ACHN (cell line): Measurements from ENCODE around the gene CIART.
"Not testable (repeated sequence)": the region's sequence is repeated elsewhere in the genome, so short reads cannot be mapped to it uniquely, and the experiment has no call there.

Experiments
- DNase-seq: peaks from one replicate; pipeline ENCODE4 v3.0.0-alpha.2; 2015
- in situ Hi-C: cut with HindIII; loops from 2 replicates; pipeline ENCODE4 v1.10.0; 2017; ENCODE audit warnings: low sequenced_read_pairs, low pct_ligation_motif_present, low pct_unique_long_range_greater_than_20kb

Gene CIART

GRCh38 chr1:150293433-150294253, 11.3 kb downstream of the CIART start, which contains the start of gene MRPS21:
Gene MRPS21, plus strand, starts transcription at chr1:150293861. Its CDS starts 506 bp downstream, at chr1:150294367.
- in situ Hi-C loops, result no loop called here
- peak; percentile 95 for DNase-seq

- in situ Hi-C loops, result no loop called here
- DNase-seq, result no peak
Measured at GRCh38 chr1:150295476-150295875, 13.1 kb downstream of the CIART start.

- in situ Hi-C loops, result no loop called here
Measured at GRCh38 chr1:150299716-150300115, 17.4 kb downstream of the CIART start.

GRCh38 chr1:150302338-150302737, 20.0 kb downstream of the CIART start:
- in situ Hi-C loops, result no loop called here
- no peak for DNase-seq

More at GRCh38 chr1:150299716-150300115, 17.4 kb downstream of the CIART start:
- no peak for DNase-seq

- no peak for DNase-seq
- in situ Hi-C loops, result no loop called here
Measured at GRCh38 chr1:150302902-150303301, 20.5 kb downstream of the CIART start.

- in situ Hi-C loops, DNase-seq: not testable (repeated sequence)
Measured at GRCh38 chr1:150308585-150308984, 26.2 kb downstream of the CIART start.

- in situ Hi-C loops, result no loop called here
Measured at GRCh38 chr1:150309758-150310508, 27.6 kb downstream of the CIART start.

GRCh38 chr1:150311762-150312161, 29.4 kb downstream of the CIART start:
- in situ Hi-C loops, result no loop called here
- DNase-seq, result no peak

More at GRCh38 chr1:150309758-150310508, 27.6 kb downstream of the CIART start:
- no peak for DNase-seq

GRCh38 chr1:150314691-150315090, 32.3 kb downstream of the CIART start:
- in situ Hi-C loops, DNase-seq: not testable (repeated sequence)

GRCh38 chr1:150320667-150320978, 38.3 kb downstream of the CIART start:
- DNase-seq, result no peak
- in situ Hi-C loops, result no loop called here

GRCh38 chr1:150321826-150322166, 39.4 kb downstream of the CIART start:
- DNase-seq, result no peak
- in situ Hi-C loops, result no loop called here

GRCh38 chr1:150322310-150322709, 40.0 kb downstream of the CIART start:
- no peak for DNase-seq

GRCh38 chr1:150332651-150333290, 50.4 kb downstream of the CIART start:
- in situ Hi-C loops, result no loop called here
- no peak for DNase-seq

More at GRCh38 chr1:150322310-150322709, 40.0 kb downstream of the CIART start:
- in situ Hi-C loops, result no loop called here
